Loucy (cell line): Measurements from ENCODE around the gene KCNA4.

Source experiments
- EZH2phosphoT487 ChIP-seq: fragments of 200-600 bp; IDR thresholded peaks from 2 replicates; pipeline ENCODE4 v1.6.1; 2018; ENCODE audit warnings: antibody characterized with exemption, mild to moderate bottlenecking, moderate library complexity, borderline replicate concordance
- TF ChIP-seq, protein P1 (sequence below): fragments of 200-600 bp; sonication (generic); conservative IDR thresholded peaks from 2 replicates; pipeline ENCODE4 v1.5.1; 2014; ENCODE audit warnings: mild to moderate bottlenecking, antibody characterized with exemption, low read length

DNA sequence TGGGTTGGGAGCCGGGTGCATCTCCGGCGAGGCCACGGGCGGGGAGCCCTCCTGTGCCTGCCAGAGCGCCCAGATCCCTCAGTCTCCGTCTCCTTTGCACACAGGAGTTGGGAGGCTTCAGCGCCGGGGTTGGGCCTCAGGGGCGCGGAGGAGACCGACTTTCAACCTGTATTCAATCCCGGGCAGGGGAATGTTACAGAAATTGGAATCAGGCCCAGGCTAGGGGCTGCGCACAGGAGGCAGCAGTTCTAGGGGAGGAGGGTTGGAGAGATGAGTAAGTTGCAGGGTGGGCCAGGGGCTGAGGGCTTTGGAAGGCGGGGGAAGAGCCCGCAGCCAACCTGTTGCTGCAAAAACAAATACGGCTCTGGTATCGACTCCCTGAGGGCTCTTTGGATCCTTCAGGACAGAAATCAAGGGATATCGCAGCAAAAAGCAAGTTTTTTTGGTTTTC, 640 bp upstream of the KCNA4 start:
- TF ChIP-seq, protein P1, sequence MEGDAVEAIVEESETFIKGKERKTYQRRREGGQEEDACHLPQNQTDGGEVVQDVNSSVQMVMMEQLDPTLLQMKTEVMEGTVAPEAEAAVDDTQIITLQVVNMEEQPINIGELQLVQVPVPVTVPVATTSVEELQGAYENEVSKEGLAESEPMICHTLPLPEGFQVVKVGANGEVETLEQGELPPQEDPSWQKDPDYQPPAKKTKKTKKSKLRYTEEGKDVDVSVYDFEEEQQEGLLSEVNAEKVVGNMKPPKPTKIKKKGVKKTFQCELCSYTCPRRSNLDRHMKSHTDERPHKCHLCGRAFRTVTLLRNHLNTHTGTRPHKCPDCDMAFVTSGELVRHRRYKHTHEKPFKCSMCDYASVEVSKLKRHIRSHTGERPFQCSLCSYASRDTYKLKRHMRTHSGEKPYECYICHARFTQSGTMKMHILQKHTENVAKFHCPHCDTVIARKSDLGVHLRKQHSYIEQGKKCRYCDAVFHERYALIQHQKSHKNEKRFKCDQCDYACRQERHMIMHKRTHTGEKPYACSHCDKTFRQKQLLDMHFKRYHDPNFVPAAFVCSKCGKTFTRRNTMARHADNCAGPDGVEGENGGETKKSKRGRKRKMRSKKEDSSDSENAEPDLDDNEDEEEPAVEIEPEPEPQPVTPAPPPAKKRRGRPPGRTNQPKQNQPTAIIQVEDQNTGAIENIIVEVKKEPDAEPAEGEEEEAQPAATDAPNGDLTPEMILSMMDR: no peak
- TF ChIP-seq EZH2phosphoT487: no peak
